Astrocyte of the cerebellum (primary cell): ENCODE results near the gene BLACAT1.

Experiments
- DNase-seq: peaks from one replicate; pipeline ENCODE4 v3.0.0-alpha.2; 2011; ENCODE audit warnings: low read depth
- H3K4me3 ChIP-seq: 2 replicates; pipeline ENCODE4 v1.5.1; 2011; ENCODE audit warnings: mild to moderate bottlenecking, low read depth, low read length, moderate library complexity
- in situ Hi-C: cut with HindIII; loops from 2 replicates; pipeline ENCODE4 v1.10.0; 2017; ENCODE audit warnings: low sequenced_read_pairs
- TF ChIP-seq, protein P1 (sequence below): IDR thresholded peaks from 2 replicates; pipeline ENCODE4 v1.5.1; 2012; ENCODE audit warnings: low read length, low read depth, moderate library complexity, mild to moderate bottlenecking; ENCODE audit errors: missing control alignments

Gene BLACAT1

DNA sequence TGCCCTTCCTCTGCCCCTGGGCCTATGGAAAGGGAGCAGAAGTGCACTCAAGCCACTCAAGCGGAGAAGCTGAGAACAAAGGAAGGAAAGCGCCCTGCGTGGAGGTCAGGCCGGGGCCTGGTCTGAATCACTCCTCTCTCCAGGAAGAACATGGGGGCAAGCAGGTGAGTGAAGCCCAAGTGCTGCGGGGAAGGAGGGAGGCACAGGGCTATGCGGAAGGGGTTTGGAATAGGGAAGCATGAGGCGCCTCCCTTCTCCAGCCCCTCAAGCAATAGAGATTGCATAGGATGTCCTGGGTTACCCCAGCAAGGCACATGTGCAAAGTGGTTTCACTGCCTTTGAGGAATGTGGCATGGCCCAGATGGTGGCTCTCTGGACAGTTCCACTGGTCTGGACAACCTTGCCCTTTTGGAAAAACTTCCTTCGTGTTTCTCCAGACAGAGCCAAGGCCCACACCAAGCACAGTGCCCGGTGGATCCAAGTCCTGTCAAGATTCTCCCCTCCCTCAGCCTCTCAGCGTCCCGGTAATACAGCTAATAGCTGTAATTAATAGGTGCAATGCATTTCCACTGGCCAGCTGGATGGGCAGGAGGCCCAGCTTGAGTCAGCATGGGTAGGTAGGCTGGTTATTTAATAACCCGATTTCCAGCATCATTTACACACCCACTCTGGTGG is 13.7 kb downstream of the BLACAT1 start:
- in situ Hi-C loops, result no loop called here
- no peak for DNase-seq
- H3K4me3 ChIP-seq, result no peak overlapping the region
- TF ChIP-seq, protein P1, sequence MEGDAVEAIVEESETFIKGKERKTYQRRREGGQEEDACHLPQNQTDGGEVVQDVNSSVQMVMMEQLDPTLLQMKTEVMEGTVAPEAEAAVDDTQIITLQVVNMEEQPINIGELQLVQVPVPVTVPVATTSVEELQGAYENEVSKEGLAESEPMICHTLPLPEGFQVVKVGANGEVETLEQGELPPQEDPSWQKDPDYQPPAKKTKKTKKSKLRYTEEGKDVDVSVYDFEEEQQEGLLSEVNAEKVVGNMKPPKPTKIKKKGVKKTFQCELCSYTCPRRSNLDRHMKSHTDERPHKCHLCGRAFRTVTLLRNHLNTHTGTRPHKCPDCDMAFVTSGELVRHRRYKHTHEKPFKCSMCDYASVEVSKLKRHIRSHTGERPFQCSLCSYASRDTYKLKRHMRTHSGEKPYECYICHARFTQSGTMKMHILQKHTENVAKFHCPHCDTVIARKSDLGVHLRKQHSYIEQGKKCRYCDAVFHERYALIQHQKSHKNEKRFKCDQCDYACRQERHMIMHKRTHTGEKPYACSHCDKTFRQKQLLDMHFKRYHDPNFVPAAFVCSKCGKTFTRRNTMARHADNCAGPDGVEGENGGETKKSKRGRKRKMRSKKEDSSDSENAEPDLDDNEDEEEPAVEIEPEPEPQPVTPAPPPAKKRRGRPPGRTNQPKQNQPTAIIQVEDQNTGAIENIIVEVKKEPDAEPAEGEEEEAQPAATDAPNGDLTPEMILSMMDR, result no peak

DNA sequence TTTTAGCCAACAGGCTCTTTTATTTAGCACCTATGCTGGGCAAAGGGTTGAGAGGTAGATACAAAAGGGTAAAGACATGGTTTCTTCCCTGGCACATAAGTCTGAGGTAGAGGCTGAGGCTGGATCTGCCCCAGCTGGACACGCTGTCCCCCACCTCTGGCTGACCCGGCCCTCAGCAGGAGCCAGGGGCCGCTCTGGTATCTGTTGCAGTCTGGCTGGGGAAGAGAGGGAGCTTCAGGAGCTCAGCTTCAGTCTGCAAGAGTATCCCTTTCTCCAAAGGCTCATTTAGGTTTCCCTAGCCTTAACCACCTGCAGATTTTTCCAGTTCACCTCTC is 14.2 kb downstream of the BLACAT1 start:
- in situ Hi-C loops, result no loop called here
- H3K4me3 ChIP-seq, result no peak overlapping the region
- DNase-seq, result no peak
- TF ChIP-seq, protein P1, result no peak

DNA sequence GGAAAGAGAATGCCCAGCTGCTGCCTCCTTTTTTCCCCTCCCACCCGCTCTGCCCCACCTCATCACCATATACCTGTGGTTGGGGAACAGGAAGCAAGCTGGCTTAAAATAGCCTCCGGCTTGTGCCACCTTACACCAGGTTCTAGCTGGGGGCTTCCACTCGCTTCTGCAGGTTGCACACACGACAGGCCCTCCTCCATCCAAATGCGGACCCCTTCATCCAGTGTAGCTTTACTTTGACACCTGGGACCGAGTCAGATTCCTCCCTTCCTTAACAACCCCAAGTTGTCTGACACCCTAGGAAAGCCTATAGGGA is 14.6 kb downstream of the BLACAT1 start:
- TF ChIP-seq, protein P1, result no peak
- no peak for DNase-seq
- H3K4me3 ChIP-seq, result no peak overlapping the region
- in situ Hi-C loops, result no loop called here

DNA sequence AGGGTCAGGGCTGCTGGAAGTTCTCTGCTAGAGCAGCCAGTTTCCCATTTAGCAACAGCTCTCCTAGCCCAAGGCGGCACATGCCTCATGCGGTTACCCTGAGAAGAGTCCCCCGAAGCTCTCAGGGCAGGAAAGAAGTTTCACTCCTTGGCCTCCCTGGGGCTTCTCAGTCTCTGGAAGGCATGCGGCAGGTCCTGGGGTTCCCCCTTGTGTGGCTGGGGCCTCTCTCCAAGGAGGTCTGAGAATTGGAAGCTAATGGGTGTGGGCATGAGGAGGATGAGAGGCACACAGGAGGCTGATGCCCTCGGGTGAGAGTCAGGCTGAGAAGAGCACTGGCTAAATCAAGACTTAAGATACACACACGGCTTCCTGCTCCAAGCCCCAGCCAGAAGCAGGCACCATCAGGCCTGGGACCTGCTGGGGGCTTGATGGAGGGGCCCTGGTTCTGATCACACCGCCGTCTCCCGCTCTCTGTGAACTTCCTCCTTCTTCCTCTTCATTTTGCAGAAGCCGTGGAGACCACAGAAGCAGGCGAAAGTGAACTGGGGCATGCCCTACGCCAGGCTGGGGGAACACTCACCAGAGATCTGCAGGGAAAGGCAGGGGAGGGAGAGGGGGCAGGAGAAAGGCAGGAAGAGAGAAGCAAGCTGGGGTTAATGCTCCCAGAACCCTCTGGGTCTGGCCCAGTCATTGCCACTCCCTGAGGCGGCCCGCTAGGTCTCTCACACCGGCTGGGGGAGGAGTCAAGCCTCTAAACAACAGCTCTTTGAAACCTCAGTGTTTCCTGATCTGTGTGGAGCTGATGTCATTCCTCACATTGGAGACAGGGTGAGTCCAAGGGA is 15.1 kb downstream of the BLACAT1 start:
- TF ChIP-seq, protein P1, result no peak
- no peak overlapping the region for H3K4me3 ChIP-seq
- DNase-seq, result no peak
- in situ Hi-C loops, result no loop called here

DNA sequence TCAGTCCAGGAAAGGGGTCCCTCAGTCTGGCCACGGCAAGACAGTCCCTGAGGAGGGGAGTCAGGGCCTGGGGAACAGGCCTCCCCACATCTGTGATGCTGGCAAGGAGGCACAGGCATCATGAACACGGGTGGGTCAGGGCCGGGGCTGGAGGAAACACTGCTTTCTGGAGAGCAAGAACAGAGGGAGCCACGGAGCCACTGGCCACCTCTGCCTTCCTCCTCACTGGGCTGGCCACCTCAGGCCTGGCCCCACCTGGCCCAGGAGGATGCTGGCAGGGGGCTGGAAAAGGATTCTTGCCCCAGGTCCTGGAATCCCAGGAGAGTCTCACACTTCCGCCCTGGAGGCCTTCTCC is 15.7 kb downstream of the BLACAT1 start:
- TF ChIP-seq, protein P1, result no peak
- in situ Hi-C loops, result no loop called here
- no peak for DNase-seq
- H3K4me3 ChIP-seq, result no peak overlapping the region

DNA sequence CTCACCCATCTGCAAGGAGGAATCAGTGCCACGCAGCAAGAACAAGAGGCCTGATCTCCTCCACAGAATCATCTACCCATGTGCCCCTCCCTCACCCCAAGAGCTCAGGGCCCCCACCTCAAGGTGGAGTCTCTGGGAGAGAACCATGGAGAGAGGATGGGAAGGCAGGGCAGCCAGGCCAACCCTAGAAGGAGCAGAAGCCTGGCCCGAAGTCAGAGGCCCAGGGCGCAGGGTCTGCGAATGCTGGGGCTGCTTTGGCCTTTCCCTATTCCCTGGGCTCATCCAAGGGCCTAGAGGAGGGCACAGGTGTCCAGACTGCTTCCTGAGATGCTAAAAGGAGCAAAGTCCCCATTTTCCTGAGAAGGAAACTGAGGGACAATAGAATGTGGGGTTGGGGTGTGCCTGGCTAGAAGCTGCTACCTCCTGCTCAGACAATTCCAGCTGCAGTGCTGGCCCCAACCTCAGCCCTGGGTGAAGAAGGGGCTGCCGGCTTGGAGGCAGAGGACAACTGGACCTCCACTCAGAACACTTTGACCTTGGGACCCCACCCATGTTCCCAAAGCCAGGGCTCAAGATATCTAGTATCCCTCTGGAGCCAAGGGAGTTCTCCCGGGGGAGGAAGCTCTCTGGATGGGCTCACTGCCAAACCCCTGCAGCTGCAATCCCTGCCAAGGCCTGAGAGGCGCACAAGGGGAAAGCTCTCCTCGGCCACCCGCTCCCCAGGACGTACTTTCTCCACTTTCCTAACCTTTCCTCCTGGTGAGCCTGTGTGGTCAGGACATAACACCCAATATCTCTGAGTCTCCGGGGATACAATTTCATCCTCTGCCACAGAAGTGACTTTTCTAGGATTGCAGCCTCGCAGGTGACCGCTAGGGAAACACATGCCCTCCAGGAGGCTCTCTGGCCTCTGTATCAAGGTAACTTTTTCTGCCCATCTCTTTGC is 17.4 kb downstream of the BLACAT1 start:
- no peak overlapping the region for H3K4me3 ChIP-seq
- DNase-seq, result no peak
- TF ChIP-seq, protein P1, result peak; percentile 75
- in situ Hi-C loops, result no loop called here
